HEK293 (cell line): Measurements from ENCODE around the gene SETD7.
A peak's percentile ranks its signal among the peaks of the same experiment; 100 is the strongest.

Experiments used
- EGR2 ChIP-seq: fragments of 450-650 bp; formaldehyde crosslinking; IDR thresholded peaks from 2 replicates; pipeline ENCODE4 v1.5.1; 2016; ENCODE audit warnings: low read depth, missing biosample characterization, missing genetic modification characterization
- IKZF3 ChIP-seq: fragments of 450-650 bp; IDR thresholded peaks from 2 replicates; pipeline ENCODE4 v1.5.0; 2018; ENCODE audit warnings: missing biosample characterization, mild to moderate bottlenecking, missing genetic modification characterization, moderate library complexity
- KLF7 ChIP-seq: fragments of 450-650 bp; formaldehyde crosslinking; IDR thresholded peaks from 2 replicates; pipeline ENCODE4 v1.5.1; 2016; ENCODE audit warnings: missing biosample characterization, missing genetic modification characterization, borderline replicate concordance
- KLF8 ChIP-seq: fragments of 450-650 bp; formaldehyde crosslinking; IDR thresholded peaks from 2 replicates; pipeline ENCODE4 v1.5.1; 2016; ENCODE audit warnings: missing biosample characterization, missing genetic modification characterization
- PATZ1 ChIP-seq: fragments of 450-650 bp; formaldehyde crosslinking; IDR thresholded peaks from 2 replicates; pipeline ENCODE4 v1.5.1; 2016; ENCODE audit warnings: missing biosample characterization, missing genetic modification characterization
- SCRT1 ChIP-seq: fragments of 450-650 bp; formaldehyde crosslinking; IDR thresholded peaks from 2 replicates; pipeline ENCODE4 v1.5.1; 2016; ENCODE audit warnings: missing biosample characterization, missing genetic modification characterization, borderline replicate concordance
- ZBTB17 ChIP-seq: fragments of 450-650 bp; formaldehyde crosslinking; IDR thresholded peaks from 2 replicates; pipeline ENCODE4 v1.5.1; 2016; ENCODE audit warnings: missing biosample characterization, missing genetic modification characterization
- ZBTB21 ChIP-seq: fragments of 450-650 bp; formaldehyde crosslinking; IDR thresholded peaks from 2 replicates; pipeline ENCODE4 v1.5.1; 2017; ENCODE audit warnings: missing biosample characterization, missing genetic modification characterization
- ZBTB26 ChIP-seq: fragments of 450-650 bp; formaldehyde crosslinking; optimal IDR thresholded peaks from 2 replicates; pipeline ENCODE3; 2016; ENCODE audit warnings: missing biosample characterization, mild to moderate bottlenecking, missing genetic modification characterization
- ZNF121 ChIP-seq: fragments of 450-650 bp; formaldehyde crosslinking; IDR thresholded peaks from 2 replicates; pipeline ENCODE4 v1.5.1; 2016; ENCODE audit warnings: missing biosample characterization, missing genetic modification characterization
- ZNF16 ChIP-seq: fragments of 450-650 bp; formaldehyde crosslinking; IDR thresholded peaks from 2 replicates; pipeline ENCODE4 v1.5.1; 2016; ENCODE audit warnings: low read depth, missing biosample characterization, missing genetic modification characterization
- ZNF174 ChIP-seq: fragments of 450-650 bp; formaldehyde crosslinking; IDR thresholded peaks from 2 replicates; pipeline ENCODE4 v1.5.0; 2017; ENCODE audit warnings: missing biosample characterization, mild to moderate bottlenecking, missing genetic modification characterization
- ZNF211 ChIP-seq: fragments of 450-650 bp; formaldehyde crosslinking; IDR thresholded peaks from 2 replicates; pipeline ENCODE4 v1.5.1; 2016; ENCODE audit warnings: low read depth, missing biosample characterization, missing genetic modification characterization
- ZNF214 ChIP-seq: fragments of 450-650 bp; formaldehyde crosslinking; IDR thresholded peaks from 2 replicates; pipeline ENCODE4 v1.5.1; 2017; ENCODE audit warnings: missing biosample characterization, mild to moderate bottlenecking, missing genetic modification characterization, borderline replicate concordance
- ZNF302 ChIP-seq: fragments of 450-650 bp; formaldehyde crosslinking; IDR thresholded peaks from 2 replicates; pipeline ENCODE4 v1.5.1; 2016; ENCODE audit warnings: missing biosample characterization, missing genetic modification characterization, low read depth
- ZNF501 ChIP-seq: fragments of 450-650 bp; formaldehyde crosslinking; IDR thresholded peaks from 2 replicates; pipeline ENCODE4 v1.5.1; 2016; ENCODE audit warnings: missing biosample characterization, missing genetic modification characterization
- ZNF596 ChIP-seq: fragments of 450-650 bp; IDR thresholded peaks from 2 replicates; pipeline ENCODE4 v1.5.0; 2018; ENCODE audit warnings: missing biosample characterization, mild to moderate bottlenecking, missing genetic modification characterization, moderate library complexity
- ZNF670 ChIP-seq: fragments of 450-650 bp; formaldehyde crosslinking; IDR thresholded peaks from 2 replicates; pipeline ENCODE4 v1.5.1; 2016; ENCODE audit warnings: missing biosample characterization, missing genetic modification characterization, low read depth
- ZNF843 ChIP-seq: fragments of 450-650 bp; formaldehyde crosslinking; IDR thresholded peaks from 2 replicates; pipeline ENCODE4 v1.5.1; 2016; ENCODE audit warnings: missing biosample characterization, missing genetic modification characterization
- ZSCAN30 ChIP-seq: fragments of 450-650 bp; IDR thresholded peaks from 2 replicates; pipeline ENCODE4 v1.5.1; 2018; ENCODE audit warnings: missing biosample characterization, mild to moderate bottlenecking, missing genetic modification characterization, moderate library complexity
- ZXDB ChIP-seq: fragments of 450-650 bp; formaldehyde crosslinking; IDR thresholded peaks from 2 replicates; pipeline ENCODE4 v1.5.1; 2016; ENCODE audit warnings: missing biosample characterization, missing genetic modification characterization
- TF ChIP-seq, protein P1 (sequence below): fragments of 450-650 bp; IDR thresholded peaks from 2 replicates; pipeline ENCODE4 v1.5.1; 2018; ENCODE audit warnings: missing biosample characterization, mild to moderate bottlenecking, missing genetic modification characterization
- TF ChIP-seq, protein P2 (sequence below): fragments of 450-650 bp; formaldehyde crosslinking; IDR thresholded peaks from 2 replicates; pipeline ENCODE4 v1.5.1; 2016; ENCODE audit warnings: missing biosample characterization, missing genetic modification characterization
- TF ChIP-seq, protein P3 (sequence below): fragments of 450-650 bp; IDR thresholded peaks from 2 replicates; pipeline ENCODE4 v1.5.1; 2018; ENCODE audit warnings: missing biosample characterization, missing genetic modification characterization
- TF ChIP-seq, protein P4 (sequence below): fragments of 450-650 bp; formaldehyde crosslinking; IDR thresholded peaks from 2 replicates; pipeline ENCODE4 v1.5.1; 2016; ENCODE audit warnings: missing biosample characterization, missing genetic modification characterization

The SETD7 gene

DNA sequence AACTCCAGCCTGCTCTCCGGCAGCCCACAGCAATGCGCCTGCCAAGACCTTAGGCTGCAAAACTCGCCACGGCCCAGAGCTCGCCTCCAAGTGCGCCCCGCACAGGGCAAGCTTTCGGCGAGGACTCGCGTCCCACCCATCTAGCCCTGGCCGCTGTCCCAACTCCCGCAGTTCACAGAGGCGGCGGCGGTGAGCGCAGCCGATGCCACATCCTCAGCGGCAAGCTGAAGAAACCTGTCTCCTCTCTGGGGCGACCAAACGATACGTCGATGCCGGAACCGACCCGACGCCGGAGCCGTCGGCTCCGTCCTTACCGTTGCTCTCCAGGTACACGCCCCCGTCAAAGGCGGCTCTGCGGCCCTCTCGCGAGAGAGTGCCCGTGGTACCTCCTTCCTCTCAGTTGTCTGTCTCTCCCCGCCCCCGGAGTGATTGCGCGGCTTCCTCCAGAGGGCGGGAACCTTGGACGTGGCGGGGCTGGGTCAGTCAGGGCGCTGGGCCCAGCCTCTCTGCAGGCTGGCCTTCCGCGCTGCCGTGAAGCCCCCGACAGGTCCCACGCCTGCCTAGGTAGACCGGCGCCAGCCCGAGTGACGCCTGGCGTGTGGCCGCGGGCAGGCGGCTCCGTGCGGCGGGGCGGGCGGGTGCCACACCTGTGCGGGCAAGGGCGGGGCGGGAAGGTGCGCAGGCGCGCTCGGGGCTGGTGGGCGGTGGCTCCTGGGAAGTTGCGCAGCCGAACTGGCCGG is 102.5 kb downstream of the SETD7 start (continued):
- TF ChIP-seq, protein P1, sequence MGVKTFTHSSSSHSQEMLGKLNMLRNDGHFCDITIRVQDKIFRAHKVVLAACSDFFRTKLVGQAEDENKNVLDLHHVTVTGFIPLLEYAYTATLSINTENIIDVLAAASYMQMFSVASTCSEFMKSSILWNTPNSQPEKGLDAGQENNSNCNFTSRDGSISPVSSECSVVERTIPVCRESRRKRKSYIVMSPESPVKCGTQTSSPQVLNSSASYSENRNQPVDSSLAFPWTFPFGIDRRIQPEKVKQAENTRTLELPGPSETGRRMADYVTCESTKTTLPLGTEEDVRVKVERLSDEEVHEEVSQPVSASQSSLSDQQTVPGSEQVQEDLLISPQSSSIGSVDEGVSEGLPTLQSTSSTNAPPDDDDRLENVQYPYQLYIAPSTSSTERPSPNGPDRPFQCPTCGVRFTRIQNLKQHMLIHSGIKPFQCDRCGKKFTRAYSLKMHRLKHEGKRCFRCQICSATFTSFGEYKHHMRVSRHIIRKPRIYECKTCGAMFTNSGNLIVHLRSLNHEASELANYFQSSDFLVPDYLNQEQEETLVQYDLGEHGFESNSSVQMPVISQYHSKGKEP (tag by site-specific recombination) = no peak
- peak; percentile 39 for TF ChIP-seq ZSCAN30
- TF ChIP-seq ZXDB = peak; percentile 82
- TF ChIP-seq ZNF174 = no peak
- TF ChIP-seq, protein P2, sequence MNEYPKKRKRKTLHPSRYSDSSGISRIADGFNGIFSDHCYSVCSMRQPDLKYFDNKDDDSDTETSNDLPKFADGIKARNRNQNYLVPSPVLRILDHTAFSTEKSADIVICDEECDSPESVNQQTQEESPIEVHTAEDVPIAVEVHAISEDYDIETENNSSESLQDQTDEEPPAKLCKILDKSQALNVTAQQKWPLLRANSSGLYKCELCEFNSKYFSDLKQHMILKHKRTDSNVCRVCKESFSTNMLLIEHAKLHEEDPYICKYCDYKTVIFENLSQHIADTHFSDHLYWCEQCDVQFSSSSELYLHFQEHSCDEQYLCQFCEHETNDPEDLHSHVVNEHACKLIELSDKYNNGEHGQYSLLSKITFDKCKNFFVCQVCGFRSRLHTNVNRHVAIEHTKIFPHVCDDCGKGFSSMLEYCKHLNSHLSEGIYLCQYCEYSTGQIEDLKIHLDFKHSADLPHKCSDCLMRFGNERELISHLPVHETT (tag by site-specific recombination) = no peak
- TF ChIP-seq ZNF16 (tag by site-specific recombination) = no peak
- no peak for TF ChIP-seq ZNF214 (tag by site-specific recombination)
- TF ChIP-seq ZNF670 = no peak
- 0 out of 2 replicates have a peak, but pooled peaks have one; percentile 68 for TF ChIP-seq ZNF121
- TF ChIP-seq KLF7 (tag by site-specific recombination) = no peak
- peak; percentile 90 for TF ChIP-seq ZBTB26 (tag by site-specific recombination)
- peak; percentile 70; the same call in 1 of the 2 replicates for TF ChIP-seq PATZ1
- peak; percentile 17; the same call in 1 of the 2 replicates for TF ChIP-seq IKZF3 (tag by site-specific recombination)
- TF ChIP-seq ZNF211 = no peak
- TF ChIP-seq, protein P3, sequence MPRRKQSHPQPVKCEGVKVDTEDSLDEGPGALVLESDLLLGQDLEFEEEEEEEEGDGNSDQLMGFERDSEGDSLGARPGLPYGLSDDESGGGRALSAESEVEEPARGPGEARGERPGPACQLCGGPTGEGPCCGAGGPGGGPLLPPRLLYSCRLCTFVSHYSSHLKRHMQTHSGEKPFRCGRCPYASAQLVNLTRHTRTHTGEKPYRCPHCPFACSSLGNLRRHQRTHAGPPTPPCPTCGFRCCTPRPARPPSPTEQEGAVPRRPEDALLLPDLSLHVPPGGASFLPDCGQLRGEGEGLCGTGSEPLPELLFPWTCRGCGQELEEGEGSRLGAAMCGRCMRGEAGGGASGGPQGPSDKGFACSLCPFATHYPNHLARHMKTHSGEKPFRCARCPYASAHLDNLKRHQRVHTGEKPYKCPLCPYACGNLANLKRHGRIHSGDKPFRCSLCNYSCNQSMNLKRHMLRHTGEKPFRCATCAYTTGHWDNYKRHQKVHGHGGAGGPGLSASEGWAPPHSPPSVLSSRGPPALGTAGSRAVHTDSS (tag by site-specific recombination) = no peak
- TF ChIP-seq KLF8 (tag by site-specific recombination) = peak; percentile 87
- TF ChIP-seq ZNF501 (tag by site-specific recombination) = peak; percentile 96
- TF ChIP-seq ZBTB21 (tag by site-specific recombination) = 0 out of 2 replicates have a peak, but pooled peaks have one; percentile 27
- no peak for TF ChIP-seq ZNF302 (tag by site-specific recombination)
- TF ChIP-seq SCRT1 = no peak
- TF ChIP-seq EGR2 (tag by site-specific recombination) = peak; percentile 53; the same call in 1 of the 2 replicates
- TF ChIP-seq ZBTB17 (tag by site-specific recombination) = peak; percentile 94
- TF ChIP-seq, protein P4, sequence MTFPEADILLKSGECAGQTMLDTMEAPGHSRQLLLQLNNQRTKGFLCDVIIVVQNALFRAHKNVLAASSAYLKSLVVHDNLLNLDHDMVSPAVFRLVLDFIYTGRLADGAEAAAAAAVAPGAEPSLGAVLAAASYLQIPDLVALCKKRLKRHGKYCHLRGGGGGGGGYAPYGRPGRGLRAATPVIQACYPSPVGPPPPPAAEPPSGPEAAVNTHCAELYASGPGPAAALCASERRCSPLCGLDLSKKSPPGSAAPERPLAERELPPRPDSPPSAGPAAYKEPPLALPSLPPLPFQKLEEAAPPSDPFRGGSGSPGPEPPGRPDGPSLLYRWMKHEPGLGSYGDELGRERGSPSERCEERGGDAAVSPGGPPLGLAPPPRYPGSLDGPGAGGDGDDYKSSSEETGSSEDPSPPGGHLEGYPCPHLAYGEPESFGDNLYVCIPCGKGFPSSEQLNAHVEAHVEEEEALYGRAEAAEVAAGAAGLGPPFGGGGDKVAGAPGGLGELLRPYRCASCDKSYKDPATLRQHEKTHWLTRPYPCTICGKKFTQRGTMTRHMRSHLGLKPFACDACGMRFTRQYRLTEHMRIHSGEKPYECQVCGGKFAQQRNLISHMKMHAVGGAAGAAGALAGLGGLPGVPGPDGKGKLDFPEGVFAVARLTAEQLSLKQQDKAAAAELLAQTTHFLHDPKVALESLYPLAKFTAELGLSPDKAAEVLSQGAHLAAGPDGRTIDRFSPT (tag by site-specific recombination) = 0 out of 2 replicates have a peak, but pooled peaks have one; percentile 64
- TF ChIP-seq ZNF843 = peak; percentile 59; the same call in 1 of the 2 replicates
- TF ChIP-seq ZNF596 = no peak
